Nephron progenitor cell (in vitro differentiated cells): ENCODE measurements around the gene TET3.
A peak's percentile ranks its signal among the peaks of the same experiment; 100 is the strongest.
"Not testable (repeated sequence)": the region's sequence is repeated elsewhere in the genome, so short reads cannot be mapped to it uniquely, and the experiment has no call there.

Source experiments
- DNase-seq: peaks from one replicate; pipeline ENCODE4 v3.0.0; 2021
- H3K27ac Mint-ChIP-seq: 2 replicates; pipeline ENCODE4 v1.8.0; 2021; ENCODE audit warnings: mild to moderate bottlenecking, moderate library complexity, mixed read lengths
- H3K27me3 Mint-ChIP-seq: 2 replicates; pipeline ENCODE4 v1.8.0; 2021; ENCODE audit warnings: mild to moderate bottlenecking, low read depth, mixed read lengths; ENCODE audit not compliant: poor library complexity
- H3K36me3 Mint-ChIP-seq: 2 replicates; pipeline ENCODE4 v1.8.0; 2021; ENCODE audit warnings: low read depth, mixed read lengths
- H3K4me1 Mint-ChIP-seq: 2 replicates; pipeline ENCODE4 v1.8.0; 2021; ENCODE audit warnings: mixed read lengths
- H3K4me3 Mint-ChIP-seq: 2 replicates; pipeline ENCODE4 v1.8.0; 2021; ENCODE audit warnings: mild to moderate bottlenecking, moderate library complexity, mixed read lengths
- H3K9me3 Mint-ChIP-seq: 2 replicates; pipeline ENCODE4 v1.8.0; 2021; ENCODE audit warnings: mild to moderate bottlenecking, moderate library complexity, mixed read lengths
- TF ChIP-seq, protein P1 (sequence below): fragments of 200-600 bp; sonication (generic); IDR thresholded peaks from 2 replicates; pipeline ENCODE4 v1.5.0; 2021; ENCODE audit warnings: antibody characterized with exemption

TET3 gene

GRCh38 chr2:73939419-73939818 is 45.3 kb upstream of the TET3 start:
- no peaks in the 10 kb centered on the region for H3K27me3 Mint-ChIP-seq
- no peak for DNase-seq
- H3K9me3 Mint-ChIP-seq, result no peaks in the 10 kb centered on the region
- no peak overlapping the region for H3K4me3 Mint-ChIP-seq
- no peaks in the 10 kb centered on the region for H3K4me1 Mint-ChIP-seq
- H3K27ac Mint-ChIP-seq, result peak overlapping the region; percentile 95
- H3K36me3 Mint-ChIP-seq, result peaks cover 29% of the 10 kb centered on the region
- TF ChIP-seq, protein P1, sequence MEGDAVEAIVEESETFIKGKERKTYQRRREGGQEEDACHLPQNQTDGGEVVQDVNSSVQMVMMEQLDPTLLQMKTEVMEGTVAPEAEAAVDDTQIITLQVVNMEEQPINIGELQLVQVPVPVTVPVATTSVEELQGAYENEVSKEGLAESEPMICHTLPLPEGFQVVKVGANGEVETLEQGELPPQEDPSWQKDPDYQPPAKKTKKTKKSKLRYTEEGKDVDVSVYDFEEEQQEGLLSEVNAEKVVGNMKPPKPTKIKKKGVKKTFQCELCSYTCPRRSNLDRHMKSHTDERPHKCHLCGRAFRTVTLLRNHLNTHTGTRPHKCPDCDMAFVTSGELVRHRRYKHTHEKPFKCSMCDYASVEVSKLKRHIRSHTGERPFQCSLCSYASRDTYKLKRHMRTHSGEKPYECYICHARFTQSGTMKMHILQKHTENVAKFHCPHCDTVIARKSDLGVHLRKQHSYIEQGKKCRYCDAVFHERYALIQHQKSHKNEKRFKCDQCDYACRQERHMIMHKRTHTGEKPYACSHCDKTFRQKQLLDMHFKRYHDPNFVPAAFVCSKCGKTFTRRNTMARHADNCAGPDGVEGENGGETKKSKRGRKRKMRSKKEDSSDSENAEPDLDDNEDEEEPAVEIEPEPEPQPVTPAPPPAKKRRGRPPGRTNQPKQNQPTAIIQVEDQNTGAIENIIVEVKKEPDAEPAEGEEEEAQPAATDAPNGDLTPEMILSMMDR, result no peak

- H3K9me3 Mint-ChIP-seq, result not testable (repeated sequence)
These were observed 44.6 kb upstream of the TET3 start for GRCh38 chr2:73940066-73940465.

GRCh38 chr2:73942664-73943063 is 42.0 kb upstream of the TET3 start:
- Mint-ChIP-seq H3K27ac (no peak overlapping the region), H3K36me3 (peaks cover 30% of the 10 kb centered on the region), H3K4me3 (no peak overlapping the region), H3K4me1 (no peaks in the 10 kb centered on the region), H3K9me3 (no peaks in the 10 kb centered on the region), H3K27me3 (no peaks in the 10 kb centered on the region)
- TF ChIP-seq, protein P1, result no peak
- no peak for DNase-seq

More at GRCh38 chr2:73940066-73940465, 44.6 kb upstream of the TET3 start:
- peak overlapping the region; percentile 95 for H3K27ac Mint-ChIP-seq
- not testable (repeated sequence) for H3K4me3 Mint-ChIP-seq, DNase-seq, H3K27me3 Mint-ChIP-seq, H3K4me1 Mint-ChIP-seq
- peaks cover 34% of the 10 kb centered on the region for H3K36me3 Mint-ChIP-seq

DNA sequence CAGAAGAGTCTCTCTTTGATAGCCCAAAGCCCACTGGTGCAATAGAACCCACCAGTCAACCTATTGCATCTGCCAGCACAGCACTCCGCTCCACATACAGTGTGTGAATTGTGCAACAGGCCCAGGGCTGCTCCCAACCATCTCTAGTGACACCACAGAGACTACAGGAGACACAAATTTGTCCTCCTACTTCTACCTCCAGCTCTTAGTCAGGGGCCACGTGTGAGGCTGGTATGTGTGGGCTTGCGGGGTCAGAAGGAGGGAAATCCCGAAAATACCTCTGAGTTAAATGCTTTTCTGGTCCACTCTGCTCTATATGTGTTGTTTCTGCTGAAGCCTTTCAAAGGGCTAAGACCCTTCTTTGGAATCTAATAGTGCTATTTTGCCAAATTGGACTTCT is 40.0 kb upstream of the TET3 start:
- DNase-seq, result no peak
- Mint-ChIP-seq H3K36me3 (peaks cover 37% of the 10 kb centered on the region), H3K9me3 (no peaks in the 10 kb centered on the region), H3K27ac (no peak overlapping the region), H3K4me3 (no peak overlapping the region), H3K4me1 (no peaks in the 10 kb centered on the region), H3K27me3 (no peaks in the 10 kb centered on the region)
- TF ChIP-seq, protein P1, result no peak

DNA sequence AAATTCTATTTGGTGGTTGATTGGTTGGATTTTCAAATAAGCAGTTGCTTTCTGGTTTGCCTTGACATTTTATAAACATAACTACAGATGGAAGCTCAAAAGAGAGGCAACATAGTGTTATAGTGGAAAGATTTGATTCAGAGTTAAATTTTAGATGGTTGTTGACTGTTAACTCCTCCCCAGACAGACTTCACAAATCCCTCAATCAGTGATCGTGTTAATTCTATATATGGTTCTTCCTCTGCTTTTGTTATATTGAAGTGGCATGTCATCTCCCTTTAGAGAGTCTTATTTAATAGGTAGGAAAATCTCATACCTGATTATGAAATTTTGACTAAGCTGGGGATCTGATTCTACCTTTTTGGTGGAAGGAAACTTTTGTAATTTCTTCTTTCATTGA is 38.5 kb upstream of the TET3 start:
- Mint-ChIP-seq H3K27ac (no peak overlapping the region), H3K36me3 (peaks cover 38% of the 10 kb centered on the region), H3K4me1 (no peaks in the 10 kb centered on the region), H3K4me3 (no peak overlapping the region), H3K27me3 (no peaks in the 10 kb centered on the region), H3K9me3 (no peaks in the 10 kb centered on the region)
- TF ChIP-seq, protein P1, result no peak
- no peak for DNase-seq

DNA sequence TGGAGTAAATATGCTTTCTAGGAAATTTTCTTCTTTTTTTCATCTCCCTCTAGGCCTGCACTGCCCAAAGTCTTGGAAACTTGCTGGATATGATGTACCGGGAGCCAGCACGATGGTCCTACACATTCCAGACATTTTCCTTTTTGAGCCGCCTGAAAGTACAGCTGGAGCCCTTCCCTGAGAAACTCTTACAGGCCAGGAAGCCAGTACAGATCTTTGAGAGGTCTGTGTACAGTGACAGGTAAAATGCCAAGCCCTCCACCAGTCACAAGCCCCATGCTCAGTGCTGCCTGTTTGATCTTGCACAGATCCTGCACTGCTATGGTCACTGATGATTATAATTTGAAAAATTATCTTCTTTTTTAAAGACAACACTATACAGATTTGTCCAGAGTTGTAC is 38.0 kb upstream of the TET3 start:
- TF ChIP-seq, protein P1, result no peak
- Mint-ChIP-seq H3K36me3 (peaks cover 39% of the 10 kb centered on the region), H3K4me1 (no peaks in the 10 kb centered on the region), H3K9me3 (no peaks in the 10 kb centered on the region), H3K27me3 (no peaks in the 10 kb centered on the region), H3K27ac (no peak overlapping the region), H3K4me3 (no peak overlapping the region)
- no peak for DNase-seq
